GM18909 (cell line): ENCODE data around the gene DTX3.
A peak's percentile ranks its signal among the peaks of the same experiment; 100 is the strongest.
"Not testable (repeated sequence)": the region's sequence is repeated elsewhere in the genome, so short reads cannot be mapped to it uniquely, and the experiment has no call there.

Source experiments
- ATAC-seq: cut with Tn5 transposase; IDR thresholded peaks from one replicate; pipeline ENCODE4 v1.9.1; 2021; ENCODE audit warnings: mild to moderate bottlenecking; ENCODE audit not compliant: unreplicated experiment, poor library complexity

Gene DTX3

DNA sequence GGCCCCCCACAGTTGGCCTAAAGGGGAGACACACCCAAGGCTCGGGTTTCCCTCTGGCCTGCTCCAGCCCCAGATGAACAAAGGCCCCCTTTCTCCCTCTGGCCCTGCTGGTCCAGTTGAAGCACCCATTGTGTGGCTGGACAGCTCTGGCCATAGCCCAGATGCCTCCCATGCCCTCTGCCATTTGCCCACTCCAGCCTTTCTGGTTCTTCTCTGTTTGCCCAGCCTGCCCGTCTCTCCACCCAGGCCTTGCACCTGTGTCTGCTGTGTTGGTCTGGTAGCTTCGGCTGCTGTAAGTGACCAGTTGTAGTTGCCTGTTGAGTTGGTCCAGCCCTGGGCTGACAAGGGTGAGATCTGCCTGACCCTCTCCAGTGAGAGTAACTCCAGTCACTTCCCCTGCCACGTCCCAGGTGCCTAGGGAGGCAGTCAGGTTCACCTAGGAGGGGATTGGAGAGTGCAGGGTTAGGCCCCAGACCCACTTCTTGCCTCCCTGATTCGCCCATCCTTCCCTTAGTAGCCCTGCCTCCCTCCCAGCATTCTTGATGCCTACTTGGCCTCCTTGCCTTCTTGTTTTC is 25.4 kb downstream of the DTX3 start:
- ATAC-seq: no peak

DNA sequence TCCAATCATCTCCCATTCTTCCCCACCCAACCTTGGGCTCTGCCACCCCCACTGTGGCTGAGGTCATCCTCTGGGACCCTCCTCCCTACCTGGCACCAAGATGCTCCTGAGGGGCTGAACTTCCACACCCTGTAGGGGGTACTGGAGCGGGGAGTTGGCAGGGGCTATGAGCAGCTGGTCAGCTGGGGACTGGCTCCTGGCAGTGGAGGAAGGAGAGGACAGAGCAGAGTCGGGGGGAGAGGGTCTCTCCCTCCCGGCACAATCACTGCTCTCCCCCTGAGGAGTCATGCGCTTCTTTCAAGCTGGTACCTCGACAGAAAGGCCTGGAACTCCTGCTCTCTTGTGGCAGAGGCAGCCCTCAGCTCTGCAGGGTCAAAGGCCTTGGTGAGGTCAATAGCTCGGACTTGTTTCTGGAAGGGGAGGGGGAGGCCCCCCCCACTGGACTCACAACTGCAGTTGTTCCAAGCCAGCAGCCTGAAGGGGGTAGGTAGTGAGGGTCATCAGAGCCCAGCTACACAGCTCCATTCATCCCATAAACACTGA is 26.3 kb downstream of the DTX3 start:
- ATAC-seq: no peak

DNA sequence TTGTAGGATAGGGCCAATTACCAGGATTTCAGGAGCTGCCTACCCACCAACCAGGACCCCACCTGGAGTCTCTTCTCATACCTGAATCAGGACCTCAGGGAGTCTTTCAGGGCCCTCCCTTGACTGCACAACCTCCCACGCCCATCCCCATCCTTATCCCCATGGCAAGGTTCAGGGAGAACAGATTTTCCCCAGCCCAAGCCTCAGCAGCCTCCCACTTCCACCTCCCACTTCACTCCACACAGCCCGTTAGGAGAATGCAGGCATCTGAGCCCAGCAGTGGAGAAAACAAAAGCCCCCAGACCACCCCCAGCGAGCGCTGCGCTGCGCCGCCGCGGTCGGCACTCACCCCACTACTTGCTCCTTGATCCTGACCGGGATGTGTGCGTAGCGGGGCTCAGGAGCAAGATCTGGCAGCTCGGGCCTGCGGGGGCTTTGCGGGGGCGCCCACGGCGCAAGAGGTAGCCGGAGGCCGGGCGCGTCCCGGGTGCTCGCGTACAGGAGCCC is 27.0 kb downstream of the DTX3 start:
- no peak for ATAC-seq

DNA sequence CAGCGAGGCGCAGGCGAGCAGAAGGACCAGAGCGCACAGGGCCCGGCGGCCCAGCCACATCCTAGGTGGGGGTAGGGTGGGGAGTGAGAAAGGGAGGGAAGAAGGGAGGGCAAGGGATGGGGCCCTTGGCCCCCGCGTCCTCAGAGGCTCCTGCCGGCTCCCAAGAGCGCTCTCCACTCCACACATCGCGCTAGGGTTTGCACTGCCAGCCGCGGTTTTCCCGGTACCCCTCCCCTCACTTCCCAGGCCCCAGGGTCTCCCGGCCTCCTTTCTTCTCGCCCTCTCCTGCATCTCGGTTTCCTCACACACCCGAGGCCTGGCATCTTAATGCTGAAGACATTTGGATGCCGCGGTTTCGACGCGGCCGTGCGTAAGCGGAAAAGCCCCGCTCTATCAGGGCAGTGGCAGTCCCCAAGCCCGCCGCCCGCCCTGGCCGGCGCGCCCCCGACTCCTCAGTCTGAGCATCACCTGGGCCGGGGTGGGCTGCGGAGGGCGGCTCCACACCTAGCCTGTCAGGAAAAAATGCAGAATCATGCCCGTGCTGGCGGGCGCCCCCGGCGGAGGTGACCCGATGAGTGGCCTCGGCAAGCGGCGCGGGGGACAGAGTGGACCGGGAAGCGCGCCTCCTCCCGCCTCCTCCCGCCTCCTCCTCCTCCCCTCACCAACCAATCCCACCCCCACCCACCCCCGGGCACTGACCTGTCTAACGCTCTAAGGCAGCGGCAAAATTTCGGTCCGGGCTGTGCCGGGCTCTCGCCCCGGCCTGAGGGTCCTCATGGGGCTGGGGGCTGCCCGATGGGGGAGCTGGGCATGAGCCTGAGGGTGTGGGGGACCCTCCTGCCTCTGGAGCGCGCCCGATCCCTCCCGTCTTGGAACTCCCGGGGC is 27.7 kb downstream of the DTX3 start:
- no peak for ATAC-seq

DNA sequence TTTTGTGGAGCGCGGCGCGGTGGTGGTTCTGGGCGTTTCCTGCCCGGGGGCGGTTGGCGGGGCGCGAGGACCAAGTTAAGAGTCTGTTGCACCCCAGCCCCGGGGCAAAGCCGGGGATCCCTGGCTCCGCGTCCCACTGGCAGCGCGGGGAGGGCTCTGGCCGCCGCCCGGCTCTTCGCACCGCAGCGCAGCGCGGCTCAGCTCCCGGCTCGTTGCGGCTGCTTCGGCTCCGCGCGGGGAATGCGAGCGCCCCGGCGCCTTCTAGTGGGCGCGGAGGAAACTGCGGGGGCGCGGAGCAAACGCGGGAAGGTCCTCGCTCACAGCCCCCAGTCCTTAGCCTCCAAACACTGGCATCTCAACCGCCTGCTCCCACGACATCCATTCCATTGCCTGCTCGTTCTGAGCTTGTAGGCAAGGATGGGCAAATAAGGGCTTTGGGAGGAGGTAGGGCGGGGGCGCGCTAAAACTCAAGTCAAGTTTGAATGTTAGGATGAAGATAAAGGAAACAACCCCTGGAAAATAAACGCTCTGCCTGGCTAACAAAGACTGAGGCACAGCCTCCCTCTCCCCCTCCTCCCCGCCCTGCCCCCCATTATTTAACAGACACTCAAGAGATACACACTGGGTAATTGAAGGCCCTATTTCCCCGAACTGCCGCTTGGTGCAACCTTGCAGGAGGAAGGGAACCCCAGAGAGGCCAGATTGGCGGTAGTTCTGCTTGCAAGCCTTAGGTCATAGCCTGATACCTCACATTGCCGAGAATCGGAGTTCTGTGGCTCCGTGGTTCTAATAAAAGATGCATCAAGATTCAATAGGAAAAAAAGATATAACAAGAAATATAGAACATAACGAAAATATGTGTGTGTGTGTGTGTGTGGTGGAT is 28.6 kb downstream of the DTX3 start, which contains the start of gene B4GALNT1:
Gene B4GALNT1 (minus strand): TSS at position 244 of the 883 bp plus-strand sequence. CDS start 1,069 bp downstream, outside the sequence.
- peak; percentile 85 for ATAC-seq

DNA sequence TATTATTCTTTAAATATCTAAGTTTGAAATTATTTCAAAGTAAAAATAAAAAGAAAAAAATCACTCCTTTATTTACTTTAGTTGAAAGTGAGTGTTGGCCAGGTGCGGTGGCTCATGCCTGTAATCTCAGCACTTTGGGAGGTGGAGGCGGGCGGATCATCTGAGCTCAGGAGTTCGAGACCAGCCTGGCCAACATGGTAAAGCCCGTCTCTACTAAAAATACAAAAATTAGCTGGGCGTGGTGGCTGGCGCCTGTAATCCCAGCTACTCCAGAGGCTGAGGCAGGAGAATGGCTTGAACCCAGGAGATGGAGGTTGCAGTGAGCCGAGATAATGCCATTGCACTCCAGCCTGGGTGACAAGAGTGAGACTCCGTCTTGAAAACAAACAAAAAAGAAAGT is 32.1 kb downstream of the DTX3 start:
- not testable (repeated sequence) for ATAC-seq

DNA sequence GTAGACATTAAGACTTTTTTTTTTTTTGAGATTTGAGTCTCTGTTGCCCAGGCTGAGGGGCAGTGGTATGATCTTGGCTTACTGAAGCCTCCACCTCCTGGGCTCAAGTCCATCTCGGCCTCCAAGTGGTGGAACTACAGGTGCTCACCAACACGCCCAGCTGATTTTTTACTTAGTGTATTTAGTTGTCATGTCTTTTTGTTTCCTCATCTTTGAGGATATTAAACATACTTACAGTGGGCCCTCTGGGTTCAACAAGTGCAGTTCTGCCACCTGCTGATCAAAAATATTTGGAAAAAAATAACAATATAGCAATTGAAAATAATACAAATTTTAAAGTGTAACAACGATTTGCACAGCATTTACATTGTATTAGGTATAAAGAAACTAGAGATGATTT is 32.7 kb downstream of the DTX3 start:
- ATAC-seq: no peak

DNA sequence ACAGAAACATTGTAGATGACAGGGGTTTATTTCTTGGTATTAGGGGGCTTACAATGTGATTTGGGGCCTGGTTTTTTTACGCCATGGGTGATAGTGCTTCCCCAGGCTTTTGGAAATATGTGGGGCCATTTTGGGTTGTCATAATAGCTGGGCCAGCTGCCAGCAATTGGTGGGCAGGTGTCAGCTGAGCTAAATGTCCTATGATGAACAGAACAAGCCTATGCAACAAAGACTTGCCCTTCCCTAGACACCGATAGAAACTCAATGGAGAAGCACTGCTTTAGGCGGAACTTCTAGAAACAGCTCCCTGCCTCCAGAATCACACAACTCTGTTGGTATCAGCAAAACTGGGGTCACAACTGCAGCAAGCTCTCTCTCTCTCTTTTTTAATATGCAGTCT is 33.5 kb downstream of the DTX3 start:
- no peak for ATAC-seq

DNA sequence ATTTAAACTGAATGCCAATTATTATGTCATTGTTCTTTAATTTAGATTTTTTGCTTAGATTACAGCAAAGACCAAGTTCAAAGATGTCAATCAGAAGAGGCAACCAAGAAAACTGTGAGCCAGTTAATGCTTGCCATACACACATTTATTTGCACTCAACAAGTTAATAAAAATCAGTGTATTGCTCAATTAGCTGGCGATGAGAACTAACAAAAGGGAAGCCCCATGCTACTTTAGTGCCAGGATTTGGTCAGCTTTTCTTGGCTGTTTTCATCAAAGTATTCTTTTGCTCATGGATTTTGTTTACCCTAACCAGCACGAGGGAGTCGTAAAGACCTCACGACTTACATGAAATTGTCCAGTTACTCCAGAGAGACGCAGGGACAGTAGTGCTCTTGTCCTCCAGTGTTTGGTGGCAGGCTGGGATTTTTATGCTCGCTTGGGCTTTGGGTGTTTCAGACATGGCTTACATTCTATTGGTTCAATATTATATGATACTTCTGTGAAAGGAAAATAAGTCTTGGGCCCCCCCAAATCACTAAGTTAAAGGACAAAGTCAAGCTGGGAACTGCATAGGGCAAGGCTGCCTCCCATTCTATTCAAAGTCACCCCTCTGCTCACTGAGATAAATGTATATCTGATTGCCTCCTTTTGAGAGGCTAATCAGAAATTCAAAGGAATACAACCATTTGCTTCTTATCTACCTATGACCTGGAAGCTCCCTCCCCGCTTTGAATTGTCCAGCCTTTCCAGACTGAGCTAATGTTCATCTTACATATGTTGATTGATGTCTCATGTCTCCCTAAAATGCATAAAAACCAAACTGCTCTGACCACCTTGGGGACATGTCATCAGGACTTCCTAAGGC is 35.8 kb downstream of the DTX3 start:
- no peak for ATAC-seq

DNA sequence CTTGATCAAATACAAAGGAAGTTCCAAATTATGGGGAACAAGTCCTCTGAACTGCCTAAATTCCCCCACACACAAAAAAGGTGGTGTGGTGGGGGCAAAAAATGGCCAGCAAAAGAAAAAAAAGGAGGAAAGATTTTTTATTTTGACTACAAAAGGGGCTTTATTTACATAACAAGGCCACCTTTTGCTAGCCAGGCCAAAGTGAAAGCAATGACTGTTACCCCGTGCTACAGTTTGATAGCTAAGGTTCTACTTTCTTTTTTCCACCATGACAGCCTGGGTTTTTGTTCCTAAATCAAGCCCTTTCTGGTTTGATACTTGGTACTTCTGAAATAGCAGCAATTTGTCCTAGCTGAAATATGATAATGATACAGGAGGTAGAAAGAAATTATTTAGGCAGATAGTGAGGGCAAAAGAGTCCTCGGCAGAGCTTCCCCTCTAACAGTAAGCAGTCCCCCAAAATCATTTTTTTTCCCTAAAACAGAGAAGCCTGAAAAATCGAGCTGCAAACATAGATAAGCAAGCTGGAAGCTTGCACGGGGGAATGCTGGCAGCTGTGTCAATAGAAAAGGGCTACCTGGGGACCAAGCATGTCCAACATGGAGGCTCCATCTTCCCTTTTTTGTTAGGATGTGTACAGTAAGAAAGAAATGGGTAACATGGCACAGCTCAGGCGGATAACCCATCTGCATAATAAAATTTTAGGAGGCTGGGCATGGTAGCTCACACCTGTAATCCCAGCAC is 37.2 kb downstream of the DTX3 start:
- no peak for ATAC-seq

DNA sequence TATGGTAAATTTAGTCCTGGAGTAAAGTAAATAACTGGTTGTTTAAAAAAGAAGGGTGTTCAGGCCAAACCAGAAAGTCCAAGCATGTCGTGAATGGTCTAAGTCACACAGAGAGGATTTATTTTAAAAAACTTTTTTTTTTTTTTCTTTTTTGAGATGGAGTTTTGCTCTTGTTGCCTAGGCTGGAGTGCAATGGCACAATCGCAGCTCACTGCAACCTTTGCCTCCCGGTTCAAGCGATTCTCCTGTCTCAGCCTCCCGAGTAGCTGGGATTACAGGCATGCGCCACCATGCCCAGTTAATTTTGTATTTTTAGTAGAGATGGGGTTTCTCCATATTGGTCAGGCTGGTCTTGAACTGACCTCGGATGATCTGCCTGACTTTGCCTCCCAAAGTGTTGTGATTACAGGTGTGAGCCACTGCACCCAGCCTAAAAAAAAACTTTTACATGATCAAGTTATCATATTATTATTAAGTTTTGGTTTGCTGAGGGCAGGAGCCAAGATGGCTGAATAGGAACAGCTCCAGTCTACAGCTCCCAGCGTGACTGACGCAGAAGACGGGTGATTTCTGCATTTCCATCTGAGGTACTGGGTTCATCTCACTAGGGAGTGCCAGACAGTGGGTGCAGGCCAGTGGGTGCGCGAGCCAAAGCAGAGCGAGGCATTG is 41.5 kb downstream of the DTX3 start:
- not testable (repeated sequence) for ATAC-seq

DNA sequence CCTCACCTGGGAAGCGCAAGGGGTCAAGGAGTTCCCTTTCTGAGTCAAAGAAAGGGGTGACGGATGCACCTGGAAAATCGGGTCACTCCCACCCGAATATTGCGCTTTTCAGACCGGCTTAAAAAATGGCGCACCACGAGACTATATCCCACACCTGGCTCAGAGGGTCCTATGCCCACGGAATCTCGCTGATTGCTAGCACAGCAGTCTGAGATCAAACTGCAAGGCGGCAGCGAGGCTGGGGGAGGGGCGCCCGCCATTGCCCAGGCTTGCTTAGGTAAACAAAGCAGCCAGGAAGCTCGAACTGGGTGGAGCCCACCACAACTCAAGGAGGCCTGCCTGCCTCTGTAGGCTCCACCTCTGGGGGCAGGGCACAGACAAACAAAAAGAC is 42.0 kb downstream of the DTX3 start:
- ATAC-seq: not testable (repeated sequence)

DNA sequence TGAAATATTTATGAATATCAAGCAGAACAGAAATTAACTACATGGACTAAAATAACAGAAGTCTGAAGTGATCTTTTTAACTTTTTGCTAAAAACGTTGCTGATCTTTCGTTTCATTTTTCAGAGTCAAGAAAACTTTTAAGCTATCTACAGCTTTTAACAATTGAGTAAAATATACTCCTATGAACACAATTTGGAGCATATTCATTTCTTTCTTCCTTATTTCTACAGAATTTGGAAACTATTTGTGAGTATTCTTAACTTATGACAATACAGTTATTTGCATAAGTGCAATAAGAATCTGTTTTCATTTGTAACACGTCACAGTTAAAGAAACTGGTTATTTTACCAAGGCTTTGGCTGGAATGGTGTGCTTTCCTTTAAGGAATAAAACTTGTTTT is 49.4 kb downstream of the DTX3 start:
- no peak for ATAC-seq

DNA sequence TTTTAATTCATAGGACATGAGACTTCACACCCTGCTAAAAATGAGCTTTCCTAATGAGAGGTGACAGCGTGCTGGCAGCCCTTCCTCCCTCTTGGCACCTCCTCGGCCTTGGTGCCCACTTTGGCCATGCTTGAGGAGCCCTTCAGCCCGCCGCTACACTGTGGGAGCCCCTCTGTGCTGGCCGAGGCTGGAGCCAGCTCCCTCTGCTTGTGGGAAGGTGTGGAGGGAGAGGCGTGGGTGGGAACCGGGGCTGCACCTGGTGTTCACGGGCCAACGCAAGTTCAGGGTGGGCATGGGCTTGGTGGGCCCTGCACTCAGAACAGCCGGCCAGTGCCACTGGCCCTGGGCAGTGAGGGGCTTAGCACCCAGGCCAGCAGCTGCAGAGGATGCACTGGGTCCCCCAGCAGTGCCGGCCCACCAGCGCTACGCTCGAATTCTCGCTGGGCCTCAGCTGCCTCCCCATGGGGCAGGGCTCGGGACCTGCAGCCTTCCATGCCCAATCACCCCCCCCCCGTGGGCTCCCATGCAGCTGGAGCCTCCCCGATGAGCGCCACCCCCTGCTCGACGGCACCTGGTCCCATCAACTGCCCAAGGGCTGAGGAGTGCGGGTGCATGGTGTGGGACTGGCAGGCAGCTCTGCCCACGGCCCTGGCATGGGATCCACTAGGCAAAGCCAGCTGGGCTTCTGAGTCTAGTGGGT is 51.1 kb downstream of the DTX3 start:
- no peak for ATAC-seq

DNA sequence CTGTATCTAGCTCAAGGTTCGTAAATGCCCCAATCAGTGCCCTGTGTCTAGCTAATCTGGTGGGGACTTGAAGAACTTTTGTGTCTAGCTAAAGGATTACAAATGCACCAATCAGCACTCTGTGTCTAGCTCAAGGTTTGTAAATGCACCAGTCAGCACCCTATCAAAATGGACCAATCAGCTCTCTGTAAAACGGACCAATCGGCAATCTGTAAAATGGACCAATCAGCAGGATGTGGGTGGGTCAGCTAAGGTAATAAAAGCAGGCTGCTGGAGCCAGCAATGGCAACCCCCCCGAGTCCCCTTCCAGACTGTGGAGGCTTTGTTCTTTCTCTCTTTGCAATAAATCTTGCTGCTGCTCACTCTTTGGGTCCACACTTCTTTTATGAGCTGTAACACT is 51.8 kb downstream of the DTX3 start:
- ATAC-seq: not testable (repeated sequence)

DNA sequence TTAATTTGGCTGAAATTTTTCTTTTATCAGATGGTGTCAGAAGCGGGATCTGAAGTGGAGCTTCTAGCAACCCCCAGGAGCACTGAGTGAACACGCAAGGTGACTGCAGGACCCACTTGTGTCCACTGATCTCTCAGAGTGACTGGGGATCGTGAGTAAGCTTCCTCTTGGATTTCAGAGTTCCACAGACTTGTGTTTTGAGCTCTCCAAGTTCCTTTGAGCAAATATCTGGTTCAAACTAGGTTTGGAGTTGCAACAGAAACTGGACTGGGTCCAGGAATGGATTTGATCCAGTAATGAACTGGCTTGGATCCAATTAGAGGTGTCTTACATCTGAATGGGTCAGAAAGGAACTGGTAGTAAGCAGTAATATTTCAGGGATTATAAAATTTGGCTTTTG is 53.1 kb downstream of the DTX3 start:
- no peak for ATAC-seq

DNA sequence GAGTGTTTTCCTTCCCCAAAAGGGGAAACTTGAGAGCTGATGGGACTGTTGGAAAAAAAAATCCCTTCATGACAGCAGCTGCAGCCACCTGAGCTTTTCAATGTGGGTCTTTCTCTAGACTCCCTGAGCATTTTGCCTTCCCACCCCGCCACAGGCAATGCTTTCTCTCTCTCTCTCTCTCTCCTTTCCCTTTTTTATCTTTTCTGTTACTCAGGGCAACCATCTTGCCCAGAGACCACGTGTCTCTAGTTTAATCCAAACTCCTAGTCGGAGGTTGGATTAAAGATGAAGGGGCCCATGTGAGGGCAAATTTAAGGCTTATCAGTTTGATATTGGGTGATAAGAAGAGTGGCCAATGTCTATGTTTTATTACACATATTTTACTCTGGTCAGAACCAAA is 54.3 kb downstream of the DTX3 start:
- ATAC-seq: no peak
